HEK293 (cell line): ENCODE measurements around the gene CUZD1.

Experiments used
- CTCF ChIA-PET: fragments of 350-600 bp; formaldehyde crosslinking; extraction: SDS; loops from one replicate; lab custom pipeline; 2021; ENCODE audit warnings: antibody characterized with exemption; lab: Yijun Ruan, JAX
- POLR2A ChIA-PET: fragments of 300-600 bp; formaldehyde crosslinking; extraction: SDS; loops from one replicate; lab custom pipeline; 2020; ENCODE audit warnings: antibody characterized with exemption, inconsistent platforms; lab: Yijun Ruan, JAX
- H3K27ac ChIP-seq: fragments of 200-500 bp; sonication (Bioruptor generic); 2 replicates; pipeline ENCODE4 v1.5.1; 2014; ENCODE audit warnings: low read depth, low read length, control low read depth, inconsistent platforms; ENCODE audit errors: extremely low read depth
- H3K36me3 ChIP-seq, 2 experiments: fragments of 200-500 bp in 1 of 2; sonication (Bioruptor generic) in 1 of 2; 1 replicate in 1 of 2; 2 replicates in 1 of 2; pipeline ENCODE4 v1.5.1; 2014 to 2017; ENCODE audit warnings: inconsistent platforms in 2 of 2, low read length in 2 of 2; ENCODE audit not compliant: control insufficient read depth in 2 of 2, insufficient read depth in 1 of 2
- H3K4me1 ChIP-seq: fragments of 200-500 bp; sonication (Bioruptor generic); 2 replicates; pipeline ENCODE4 v1.5.1; 2014; ENCODE audit warnings: mild to moderate bottlenecking, low read length, inconsistent platforms; ENCODE audit not compliant: control insufficient read depth, insufficient read depth
- H3K4me3 ChIP-seq: 2 replicates; pipeline ENCODE4 v1.5.1; 2011; ENCODE audit warnings: low read depth, mild to moderate bottlenecking, control low read depth, low read length, moderate library complexity
- H3K9me3 ChIP-seq: fragments of 200-500 bp; sonication (Bioruptor generic); 2 replicates; pipeline ENCODE4 v1.5.1; 2014; ENCODE audit warnings: low read depth, low read length, inconsistent platforms; ENCODE audit not compliant: control insufficient read depth, insufficient read depth
- GFI1B ChIP-seq: fragments of 450-650 bp; formaldehyde crosslinking; IDR thresholded peaks from 2 replicates; pipeline ENCODE4 v1.5.1; 2016; ENCODE audit warnings: missing biosample characterization, missing genetic modification characterization
- KLF1 ChIP-seq: fragments of 450-650 bp; formaldehyde crosslinking; IDR thresholded peaks from 2 replicates; pipeline ENCODE4 v1.5.1; 2016; ENCODE audit warnings: missing biosample characterization, missing genetic modification characterization
- PBX3 ChIP-seq: sonication (generic); formaldehyde crosslinking; IDR thresholded peaks from 2 replicates; pipeline ENCODE4 v1.8.1; 2022; ENCODE audit warnings: mild to moderate bottlenecking, moderate library complexity, missing genetic modification reagents
- RBAK ChIP-seq: fragments of 450-650 bp; formaldehyde crosslinking; IDR thresholded peaks from 2 replicates; pipeline ENCODE4 v1.5.1; 2016; ENCODE audit warnings: missing biosample characterization, missing genetic modification characterization
- SCRT1 ChIP-seq: fragments of 450-650 bp; formaldehyde crosslinking; IDR thresholded peaks from 2 replicates; pipeline ENCODE4 v1.5.1; 2016; ENCODE audit warnings: missing biosample characterization, missing genetic modification characterization, borderline replicate concordance
- SP3 ChIP-seq: fragments of 450-650 bp; formaldehyde crosslinking; IDR thresholded peaks from 2 replicates; pipeline ENCODE4 v1.5.1; 2016; ENCODE audit warnings: missing biosample characterization, missing genetic modification characterization
- ZBTB11 ChIP-seq: fragments of 450-650 bp; formaldehyde crosslinking; conservative IDR thresholded peaks from 2 replicates; pipeline ENCODE4 v1.5.1; 2016; ENCODE audit warnings: low read depth, missing biosample characterization, missing genetic modification characterization
- ZEB2 ChIP-seq: fragments of 450-650 bp; formaldehyde crosslinking; IDR thresholded peaks from 2 replicates; pipeline ENCODE4 v1.5.1; 2016; ENCODE audit warnings: missing biosample characterization, missing genetic modification characterization
- ZFHX2 ChIP-seq: fragments of 450-650 bp; formaldehyde crosslinking; conservative IDR thresholded peaks from 2 replicates; pipeline ENCODE4 v1.5.1; 2016; ENCODE audit warnings: missing biosample characterization, missing genetic modification characterization
- ZFP3 ChIP-seq: fragments of 450-650 bp; formaldehyde crosslinking; IDR thresholded peaks from 2 replicates; pipeline ENCODE4 v1.5.1; 2016; ENCODE audit warnings: low read depth, missing biosample characterization, missing genetic modification characterization
- ZFP41 ChIP-seq: fragments of 450-650 bp; formaldehyde crosslinking; IDR thresholded peaks from 2 replicates; pipeline ENCODE4 v1.5.1; 2016; ENCODE audit warnings: missing biosample characterization, missing genetic modification characterization, borderline replicate concordance
- ZNF121 ChIP-seq: fragments of 450-650 bp; formaldehyde crosslinking; IDR thresholded peaks from 2 replicates; pipeline ENCODE4 v1.5.1; 2016; ENCODE audit warnings: missing biosample characterization, missing genetic modification characterization
- ZNF140 ChIP-seq: fragments of 450-650 bp; formaldehyde crosslinking; IDR thresholded peaks from 2 replicates; pipeline ENCODE4 v1.5.1; 2016; ENCODE audit warnings: missing biosample characterization, missing genetic modification characterization
- ZNF16 ChIP-seq: fragments of 450-650 bp; formaldehyde crosslinking; IDR thresholded peaks from 2 replicates; pipeline ENCODE4 v1.5.1; 2016; ENCODE audit warnings: low read depth, missing biosample characterization, missing genetic modification characterization
- ZNF169 ChIP-seq: fragments of 450-650 bp; formaldehyde crosslinking; IDR thresholded peaks from 2 replicates; pipeline ENCODE4 v1.5.1; 2016; ENCODE audit warnings: missing biosample characterization, missing genetic modification characterization
- ZNF19 ChIP-seq: fragments of 450-650 bp; formaldehyde crosslinking; IDR thresholded peaks from 2 replicates; pipeline ENCODE4; 2016; ENCODE audit warnings: missing biosample characterization, missing genetic modification characterization, low read depth
- ZNF302 ChIP-seq: fragments of 450-650 bp; formaldehyde crosslinking; IDR thresholded peaks from 2 replicates; pipeline ENCODE4 v1.5.1; 2016; ENCODE audit warnings: missing biosample characterization, missing genetic modification characterization, low read depth
- ZNF311 ChIP-seq: fragments of 450-650 bp; formaldehyde crosslinking; IDR thresholded peaks from 2 replicates; pipeline ENCODE4 v1.5.1; 2017; ENCODE audit warnings: missing biosample characterization, missing genetic modification characterization, borderline replicate concordance
- ZNF391 ChIP-seq: fragments of 450-650 bp; formaldehyde crosslinking; IDR thresholded peaks from 2 replicates; pipeline ENCODE4 v1.5.1; 2016; ENCODE audit warnings: low read depth, missing biosample characterization, missing genetic modification characterization, borderline replicate concordance
- ZNF416 ChIP-seq: fragments of 450-650 bp; formaldehyde crosslinking; IDR thresholded peaks from 2 replicates; pipeline ENCODE4 v1.5.1; 2016; ENCODE audit warnings: missing biosample characterization, missing genetic modification characterization
- ZNF449 ChIP-seq: fragments of 450-650 bp; formaldehyde crosslinking; IDR thresholded peaks from 2 replicates; pipeline ENCODE4 v1.5.1; 2017; ENCODE audit warnings: missing biosample characterization, mild to moderate bottlenecking, missing genetic modification characterization, moderate library complexity
- ZNF530 ChIP-seq: fragments of 450-650 bp; formaldehyde crosslinking; IDR thresholded peaks from 2 replicates; pipeline ENCODE4 v1.5.1; 2016; ENCODE audit warnings: low read depth, missing biosample characterization, missing genetic modification characterization
- ZNF571 ChIP-seq: fragments of 450-650 bp; formaldehyde crosslinking; IDR thresholded peaks from 2 replicates; pipeline ENCODE4 v1.5.0; 2017; ENCODE audit warnings: missing biosample characterization, missing genetic modification characterization
- ZNF623 ChIP-seq: fragments of 450-650 bp; formaldehyde crosslinking; IDR thresholded peaks from 2 replicates; pipeline ENCODE4 v1.5.1; 2016; ENCODE audit warnings: missing biosample characterization, missing genetic modification characterization
- ZNF664 ChIP-seq: fragments of 450-650 bp; formaldehyde crosslinking; IDR thresholded peaks from 2 replicates; pipeline ENCODE4 v1.5.1; 2016; ENCODE audit warnings: missing biosample characterization, missing genetic modification characterization
- ZNF677 ChIP-seq: fragments of 450-650 bp; IDR thresholded peaks from 2 replicates; pipeline ENCODE4 v1.5.0; 2018; ENCODE audit warnings: missing biosample characterization, mild to moderate bottlenecking, missing genetic modification characterization, moderate library complexity
- ZNF768 ChIP-seq: fragments of 450-650 bp; formaldehyde crosslinking; IDR thresholded peaks from 2 replicates; pipeline ENCODE4 v1.5.1; 2018; ENCODE audit warnings: missing biosample characterization, mild to moderate bottlenecking, missing genetic modification characterization
- ZXDB ChIP-seq: fragments of 450-650 bp; formaldehyde crosslinking; IDR thresholded peaks from 2 replicates; pipeline ENCODE4 v1.5.1; 2016; ENCODE audit warnings: missing biosample characterization, missing genetic modification characterization
- TF ChIP-seq, protein P1 (sequence below): fragments of 450-650 bp; formaldehyde crosslinking; IDR thresholded peaks from 2 replicates; pipeline ENCODE4 v1.5.1; 2017; ENCODE audit warnings: missing biosample characterization, missing genetic modification characterization

Gene CUZD1

GRCh38 chr10:122841569-122841968, 4.1 kb downstream of the CUZD1 start:
- ChIA-PET POLR2A (no interaction called here), CTCF (no interaction called here)
- no peak overlapping the region for H3K4me3 ChIP-seq
- no peak for TF ChIP-seq ZNF121
- TF ChIP-seq ZNF302 (tag by site-specific recombination) = no peak
- no peak for TF ChIP-seq ZNF664
- TF ChIP-seq ZNF530 (tag by site-specific recombination) = no peak
- TF ChIP-seq RBAK (tag by site-specific recombination) = no peak
- TF ChIP-seq SP3 (tag by site-specific recombination) = no peak
- no peak for TF ChIP-seq ZNF19 (tag by site-specific recombination)
- no peak for TF ChIP-seq ZFP41 (tag by site-specific recombination)
- TF ChIP-seq ZXDB (tag by site-specific recombination) = no peak
- TF ChIP-seq, protein P1, sequence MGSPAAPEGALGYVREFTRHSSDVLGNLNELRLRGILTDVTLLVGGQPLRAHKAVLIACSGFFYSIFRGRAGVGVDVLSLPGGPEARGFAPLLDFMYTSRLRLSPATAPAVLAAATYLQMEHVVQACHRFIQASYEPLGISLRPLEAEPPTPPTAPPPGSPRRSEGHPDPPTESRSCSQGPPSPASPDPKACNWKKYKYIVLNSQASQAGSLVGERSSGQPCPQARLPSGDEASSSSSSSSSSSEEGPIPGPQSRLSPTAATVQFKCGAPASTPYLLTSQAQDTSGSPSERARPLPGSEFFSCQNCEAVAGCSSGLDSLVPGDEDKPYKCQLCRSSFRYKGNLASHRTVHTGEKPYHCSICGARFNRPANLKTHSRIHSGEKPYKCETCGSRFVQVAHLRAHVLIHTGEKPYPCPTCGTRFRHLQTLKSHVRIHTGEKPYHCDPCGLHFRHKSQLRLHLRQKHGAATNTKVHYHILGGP (tag by site-specific recombination) = no peak
- TF ChIP-seq ZNF768 (tag by site-specific recombination) = no peak
- TF ChIP-seq ZNF140 (tag by site-specific recombination) = no peak
- TF ChIP-seq ZNF16 (tag by site-specific recombination) = no peak
- TF ChIP-seq ZFHX2 (tag by site-specific recombination) = no peak
- no peak for TF ChIP-seq ZNF311
- H3K36me3 ChIP-seq = peaks cover 0 to 35% of the 10 kb centered on the region in 2 experiments; a peak in 2 of 3 replicates
- H3K9me3 ChIP-seq = no peaks in the 10 kb centered on the region
- H3K4me1 ChIP-seq = no peaks in the 10 kb centered on the region
- no peak overlapping the region for H3K27ac ChIP-seq

- H3K4me3 ChIP-seq = no peak overlapping the region
- TF ChIP-seq KLF1 (tag by site-specific recombination) = no peak
- no peak for TF ChIP-seq GFI1B
- no peak for TF ChIP-seq ZNF391 (tag by site-specific recombination)
- TF ChIP-seq ZBTB11 (tag by site-specific recombination) = no peak
- TF ChIP-seq ZFP3 (tag by site-specific recombination) = no peak
- TF ChIP-seq, protein P1 (tag by site-specific recombination) = no peak
- TF ChIP-seq SCRT1 (tag by site-specific recombination) = no peak
- no peak for TF ChIP-seq ZNF416 (tag by site-specific recombination)
- TF ChIP-seq ZNF571 (tag by site-specific recombination) = no peak
- TF ChIP-seq ZNF19 (tag by site-specific recombination) = no peak
- no peak for TF ChIP-seq ZNF449 (tag by site-specific recombination)
- TF ChIP-seq ZNF623 (tag by site-specific recombination) = no peak
- no peak for TF ChIP-seq ZNF677
- no peak for TF ChIP-seq ZNF121
- TF ChIP-seq ZNF169 (tag by site-specific recombination) = no peak
- TF ChIP-seq PBX3 (CRISPR knock-in tag) = no peak
- no peak for TF ChIP-seq ZEB2
Measured at GRCh38 chr10:122839505-122839904, 6.2 kb downstream of the CUZD1 start.

More at GRCh38 chr10:122839505-122839904, 6.2 kb downstream of the CUZD1 start:
- ChIA-PET CTCF (no interaction called here), POLR2A (no interaction called here)
- no peak overlapping the region for H3K27ac ChIP-seq
- H3K4me1 ChIP-seq = no peaks in the 10 kb centered on the region
- H3K36me3 ChIP-seq = peaks cover 4 to 43% of the 10 kb centered on the region in 2 experiments; a peak in 2 of 3 replicates
- H3K9me3 ChIP-seq = no peaks in the 10 kb centered on the region
